ENCODE measurements around the gene TTC17.

The TTC17 gene

GRCh38 chr11:43360361-43361032, 1.8 kb downstream of the TTC17 start:
- no peak for DNase-seq (ENCODE audit: low read depth)
- no peak overlapping the region for H3K4me3 ChIP-seq (ENCODE audit: control insufficient read depth, low read depth, low read length)
- no peak for TF ChIP-seq CTCF (IDR thresholded peaks at IDR 0.05; ENCODE audit: control insufficient read depth, insufficient read depth, low read depth, low read length, missing control alignments)

- no peak for DNase-seq (ENCODE audit: low read depth)
- no peak for TF ChIP-seq CTCF (IDR thresholded peaks at IDR 0.05; ENCODE audit: control insufficient read depth, insufficient read depth, low read depth, low read length, missing control alignments)
- no peak overlapping the region for H3K4me3 ChIP-seq (ENCODE audit: control insufficient read depth, low read depth, low read length)
Observed at GRCh38 chr11:43366677-43367076, 8.0 kb downstream of the TTC17 start.

GRCh38 chr11:43367382-43368178, 8.9 kb downstream of the TTC17 start:
- no peak overlapping the region for H3K4me3 ChIP-seq (ENCODE audit: control insufficient read depth, low read depth, low read length)
- no peak for DNase-seq (ENCODE audit: low read depth)
- TF ChIP-seq CTCF (IDR thresholded peaks at IDR 0.05; ENCODE audit: control insufficient read depth, insufficient read depth, low read depth, low read length, missing control alignments) = no peak

- no peak overlapping the region for H3K4me3 ChIP-seq (ENCODE audit: control insufficient read depth, low read depth, low read length)
- no peak for DNase-seq (ENCODE audit: low read depth)
- no peak for TF ChIP-seq CTCF (IDR thresholded peaks at IDR 0.05; ENCODE audit: control insufficient read depth, insufficient read depth, low read depth, low read length, missing control alignments)
Observed at GRCh38 chr11:43376065-43376464, 17.3 kb downstream of the TTC17 start.

- peak; percentile 23 for DNase-seq (ENCODE audit: low read depth)
- no peak overlapping the region for H3K4me3 ChIP-seq (ENCODE audit: control insufficient read depth, low read depth, low read length)
Observed at GRCh38 chr11:43376594-43376993, 17.9 kb downstream of the TTC17 start.

GRCh38 chr11:43377389-43377788, 18.7 kb downstream of the TTC17 start:
- no peak overlapping the region for H3K4me3 ChIP-seq (ENCODE audit: control insufficient read depth, low read depth, low read length)
- no peak for TF ChIP-seq CTCF (IDR thresholded peaks at IDR 0.05; ENCODE audit: control insufficient read depth, insufficient read depth, low read depth, low read length, missing control alignments)
- no peak for DNase-seq (ENCODE audit: low read depth)

More at GRCh38 chr11:43376594-43376993, 17.9 kb downstream of the TTC17 start:
- TF ChIP-seq CTCF (IDR thresholded peaks at IDR 0.05; ENCODE audit: control insufficient read depth, insufficient read depth, low read depth, low read length, missing control alignments) = no peak
